VCaP (cell line): ENCODE measurements around the gene SLC15A1.

Experiments
- H3K27ac ChIP-seq: fragments of 450-650 bp; 2 replicates; pipeline ENCODE4 v1.5.1; 2017
- CTCF ChIP-seq: fragments of 450-650 bp; conservative IDR thresholded peaks from 2 replicates; pipeline ENCODE4 v1.5.1; 2017; ENCODE audit warnings: mild to moderate bottlenecking, moderate library complexity

The SLC15A1 gene

GRCh38 chr13:98687319-98687718 lies 65.2 kb downstream of the SLC15A1 start:
- H3K27ac ChIP-seq: no peak overlapping the region
- no peak for TF ChIP-seq CTCF

GRCh38 chr13:98686270-98686669 lies 66.2 kb downstream of the SLC15A1 start:
- no peak overlapping the region for H3K27ac ChIP-seq
- TF ChIP-seq CTCF: no peak

- no peak overlapping the region for H3K27ac ChIP-seq
- TF ChIP-seq CTCF: no peak
Measured at GRCh38 chr13:98685146-98685545, 67.3 kb downstream of the SLC15A1 start.

GRCh38 chr13:98681049-98681448 lies 71.4 kb downstream of the SLC15A1 start:
- no peak overlapping the region for H3K27ac ChIP-seq
- no peak for TF ChIP-seq CTCF

GRCh38 chr13:98678741-98679140 lies 73.7 kb downstream of the SLC15A1 start:
- H3K27ac ChIP-seq: no peak overlapping the region
- no peak for TF ChIP-seq CTCF

- no peak overlapping the region for H3K27ac ChIP-seq
- no peak for TF ChIP-seq CTCF
Measured at GRCh38 chr13:98677398-98677797, 75.1 kb downstream of the SLC15A1 start.

- no peak overlapping the region for H3K27ac ChIP-seq
- TF ChIP-seq CTCF: no peak
Measured at GRCh38 chr13:98676239-98676638, 76.2 kb downstream of the SLC15A1 start.

- no peak for TF ChIP-seq CTCF
- no peak overlapping the region for H3K27ac ChIP-seq
Measured at GRCh38 chr13:98675837-98676236, 76.6 kb downstream of the SLC15A1 start.
